HG03108 (cell line): Measurements from ENCODE around the gene STAMBPL1.
"Not testable (repeated sequence)": the region's sequence is repeated elsewhere in the genome, so short reads cannot be mapped to it uniquely, and the experiment has no call there.

Experiments used
- ATAC-seq: cut with Tn5 transposase; IDR thresholded peaks from one replicate; pipeline ENCODE4 v1.9.1; 2021; ENCODE audit warnings: moderate library complexity; ENCODE audit not compliant: unreplicated experiment

Gene STAMBPL1

GRCh38 chr10:88854684-88855083 is 25.4 kb upstream of the STAMBPL1 start:
- no peak for ATAC-seq

DNA sequence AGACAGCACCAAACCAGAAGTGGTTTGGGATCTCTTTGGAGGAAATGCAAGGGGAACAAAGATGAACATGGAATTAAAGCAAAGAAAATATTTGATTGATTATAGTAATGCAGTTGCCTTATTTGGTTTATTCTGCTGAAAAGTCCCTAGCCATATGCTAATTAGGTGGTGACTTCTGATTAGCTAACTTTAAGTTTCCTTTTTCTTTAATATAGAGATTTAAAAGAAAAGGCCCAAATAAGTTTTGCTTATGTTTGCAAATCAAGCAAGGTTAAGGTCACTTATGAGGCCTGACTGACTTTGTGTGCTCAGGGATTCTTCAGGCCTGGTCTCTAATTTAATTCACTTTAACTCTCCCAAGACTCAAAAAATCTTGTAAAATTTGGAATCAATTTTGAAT is 22.2 kb upstream of the STAMBPL1 start:
- ATAC-seq = no peak

DNA sequence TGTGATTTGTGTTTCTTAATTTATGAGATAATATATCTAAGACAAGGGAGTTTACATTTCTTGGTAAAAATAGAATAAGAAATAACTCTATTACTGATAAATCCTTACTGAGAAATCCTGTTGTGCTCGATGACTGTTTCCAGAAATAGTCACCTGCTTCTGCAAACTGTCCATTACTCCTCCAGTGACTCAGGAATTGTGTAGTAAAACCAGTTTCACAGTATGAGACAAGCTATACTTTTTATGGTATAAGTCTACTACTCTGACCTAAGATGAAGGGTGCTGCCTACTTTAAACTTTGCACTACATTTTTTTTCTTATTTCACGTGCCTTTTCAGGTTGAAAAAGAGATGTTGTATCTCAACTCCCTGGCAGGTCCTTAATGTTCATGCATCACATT is 21.6 kb upstream of the STAMBPL1 start:
- ATAC-seq = no peak

DNA sequence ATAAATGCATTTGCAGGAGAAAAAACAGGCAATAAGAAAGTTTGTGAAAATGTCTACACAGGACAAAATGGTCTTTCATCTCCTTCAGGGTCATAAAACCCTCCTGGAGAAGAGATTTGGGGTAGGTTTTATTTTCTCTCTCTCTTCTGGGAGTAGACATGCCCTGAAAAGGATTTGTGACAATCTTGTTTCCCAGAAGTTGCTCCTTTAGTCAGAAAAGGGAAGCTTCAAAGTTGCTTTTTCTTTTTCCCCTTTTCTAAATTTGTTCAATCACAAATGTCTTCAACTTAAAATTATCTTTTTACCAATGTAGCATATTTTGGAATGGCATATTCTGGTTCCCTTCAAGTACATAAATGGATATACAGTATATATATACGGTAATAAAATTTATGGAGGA is 19.0 kb upstream of the STAMBPL1 start:
- no peak for ATAC-seq

DNA sequence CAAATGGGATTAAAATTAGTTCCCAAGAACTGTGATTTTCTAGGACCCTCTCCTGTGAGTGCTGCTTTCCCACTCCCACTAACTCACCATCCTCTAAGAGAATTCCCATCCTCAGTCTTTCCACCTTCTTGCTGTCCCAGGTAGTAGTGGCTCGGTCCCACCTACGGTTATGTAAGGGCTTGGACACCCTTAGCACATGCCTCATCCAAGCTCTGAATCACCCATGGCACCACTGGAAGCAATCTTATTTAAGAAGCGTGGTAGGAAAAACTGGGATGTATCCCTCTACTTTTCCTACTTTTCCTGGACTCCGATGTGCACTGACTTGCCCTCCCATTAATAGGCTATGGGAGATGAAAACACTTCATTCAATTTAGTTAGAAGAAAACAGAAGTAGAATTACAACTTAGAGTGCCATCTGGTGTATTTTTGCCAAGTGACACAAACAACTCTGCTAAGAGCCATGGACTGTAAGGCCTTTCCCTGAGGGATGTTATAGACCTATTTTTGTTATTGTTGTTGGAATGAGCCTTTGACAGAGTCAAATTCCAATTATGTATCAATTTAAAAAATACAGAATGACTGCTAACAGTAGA is 14.7 kb upstream of the STAMBPL1 start:
- no peak for ATAC-seq

DNA sequence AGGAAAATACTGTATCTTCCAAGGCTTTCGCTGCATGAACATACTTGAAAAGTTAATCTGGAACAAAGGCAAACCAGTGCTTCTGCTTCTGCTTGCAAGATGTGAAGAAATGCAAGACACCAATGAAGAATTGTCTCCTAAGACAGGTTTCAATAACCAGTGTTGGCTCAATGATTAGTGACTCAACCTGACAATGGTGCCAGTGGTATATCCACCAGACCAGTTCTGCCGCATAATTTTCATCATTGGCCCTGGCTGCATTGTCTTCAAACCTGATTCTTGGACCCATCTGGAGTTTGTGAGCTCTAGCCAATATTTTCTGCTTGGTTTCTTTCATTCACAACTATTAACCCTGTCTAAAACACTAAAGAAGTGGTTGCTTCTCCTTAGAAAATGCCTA is 13.6 kb upstream of the STAMBPL1 start:
- ATAC-seq = no peak

- no peak for ATAC-seq
These were observed 10.0 kb upstream of the STAMBPL1 start for GRCh38 chr10:88870089-88870488.

DNA sequence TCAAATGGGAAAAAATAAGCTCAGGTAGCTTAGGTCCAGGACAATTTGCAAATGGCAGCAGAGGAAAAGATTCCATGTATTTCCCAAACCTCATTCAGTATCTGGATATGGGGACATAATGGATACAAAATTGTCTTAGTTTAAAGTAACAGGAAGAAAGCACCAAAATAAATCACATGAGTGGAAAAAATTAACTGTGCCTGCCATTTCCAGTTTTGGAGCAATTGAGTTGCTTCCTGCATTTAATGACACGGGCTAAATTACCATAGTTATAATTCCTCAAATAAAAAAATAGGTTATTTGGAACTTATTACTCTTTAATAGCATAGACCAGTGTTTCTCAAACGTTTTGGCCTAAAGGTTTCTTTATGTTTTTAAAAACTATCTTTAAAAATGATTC is 6.3 kb upstream of the STAMBPL1 start:
- ATAC-seq = no peak

- ATAC-seq = no peak
These were observed 5.8 kb upstream of the STAMBPL1 start for GRCh38 chr10:88874281-88874680.

DNA sequence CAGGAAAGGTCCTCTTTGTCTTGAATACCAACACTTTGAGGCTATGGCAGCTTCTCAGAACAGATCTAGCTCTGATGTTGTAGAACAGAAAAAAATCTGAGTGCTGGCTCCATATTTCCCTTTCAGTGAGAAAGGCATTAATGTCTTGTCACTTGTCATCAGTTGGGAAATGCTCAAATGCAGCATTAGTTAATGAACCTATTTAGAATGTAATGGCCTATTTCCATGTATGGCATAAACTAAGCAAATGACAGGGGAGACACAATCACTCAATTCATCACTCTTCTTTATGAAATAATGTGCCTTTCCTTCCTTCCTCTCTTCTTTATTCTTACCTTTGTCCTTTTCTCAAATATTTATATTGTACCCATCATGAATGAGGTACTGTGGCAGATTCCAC is 5.0 kb upstream of the STAMBPL1 start:
- ATAC-seq = no peak

DNA sequence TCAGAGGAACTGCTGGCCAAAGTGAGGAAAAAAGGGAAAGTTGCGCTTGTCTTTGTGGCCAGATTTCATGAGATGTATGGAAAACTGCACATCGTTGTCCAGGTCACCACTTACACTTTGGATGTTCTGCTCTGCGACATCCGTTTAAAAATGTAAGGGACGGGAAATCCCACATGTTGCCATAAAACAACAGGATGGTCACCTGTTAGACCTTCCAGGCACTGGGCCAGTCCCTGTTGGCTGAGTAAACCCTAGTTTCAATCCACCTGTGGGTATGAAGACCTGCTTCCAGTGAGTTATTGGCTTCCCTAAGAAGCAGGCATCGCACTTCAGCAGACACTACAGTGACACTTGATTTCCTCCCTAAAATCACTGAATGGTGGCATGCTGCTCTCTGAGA is 2.7 kb upstream of the STAMBPL1 start:
- no peak for ATAC-seq

DNA sequence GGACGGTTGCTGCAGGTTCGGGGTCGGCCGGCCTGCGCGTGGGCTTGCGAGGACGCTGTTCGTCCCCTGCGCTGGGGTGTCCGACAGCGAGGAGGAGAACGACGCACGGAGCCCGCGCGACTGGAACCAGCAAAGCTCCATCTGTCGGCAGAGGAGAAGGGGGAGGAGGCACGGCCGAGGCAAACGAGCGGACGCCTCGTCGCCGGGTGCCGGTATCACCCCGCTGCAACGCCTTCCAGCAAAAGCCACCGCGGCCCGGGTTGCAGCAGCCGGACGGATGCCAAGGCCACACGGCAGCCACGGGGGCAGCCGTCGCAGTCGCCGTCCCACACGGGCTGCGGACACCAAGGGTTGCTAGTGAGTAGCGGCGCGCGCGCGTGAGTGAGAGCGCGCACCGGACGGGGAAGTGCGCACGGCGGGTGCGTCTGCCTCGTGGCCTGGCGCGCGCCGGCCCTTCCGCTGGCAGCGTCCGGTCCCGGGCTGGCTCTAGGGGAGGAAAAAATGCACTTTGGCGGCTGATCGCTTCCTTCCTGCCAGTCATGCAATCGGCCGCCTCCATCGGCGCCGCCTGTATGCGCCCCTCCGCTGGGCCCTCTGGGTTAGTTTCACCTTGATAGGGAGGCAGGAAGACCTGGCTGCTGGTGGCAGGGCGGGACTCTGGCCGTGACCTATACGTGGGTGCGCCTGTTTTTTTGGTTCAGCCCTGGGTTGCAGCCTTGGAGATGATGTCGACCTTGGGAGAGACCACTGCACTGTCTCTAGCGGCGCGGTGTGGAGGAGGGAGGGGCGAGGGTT is 434 bp downstream of the STAMBPL1 start:
- ATAC-seq = peak; percentile 66

GRCh38 chr10:88881320-88881719 is 1.3 kb downstream of the STAMBPL1 start:
- no peak for ATAC-seq

- ATAC-seq = no peak
These were observed 2.0 kb downstream of the STAMBPL1 start for GRCh38 chr10:88881922-88882645.

DNA sequence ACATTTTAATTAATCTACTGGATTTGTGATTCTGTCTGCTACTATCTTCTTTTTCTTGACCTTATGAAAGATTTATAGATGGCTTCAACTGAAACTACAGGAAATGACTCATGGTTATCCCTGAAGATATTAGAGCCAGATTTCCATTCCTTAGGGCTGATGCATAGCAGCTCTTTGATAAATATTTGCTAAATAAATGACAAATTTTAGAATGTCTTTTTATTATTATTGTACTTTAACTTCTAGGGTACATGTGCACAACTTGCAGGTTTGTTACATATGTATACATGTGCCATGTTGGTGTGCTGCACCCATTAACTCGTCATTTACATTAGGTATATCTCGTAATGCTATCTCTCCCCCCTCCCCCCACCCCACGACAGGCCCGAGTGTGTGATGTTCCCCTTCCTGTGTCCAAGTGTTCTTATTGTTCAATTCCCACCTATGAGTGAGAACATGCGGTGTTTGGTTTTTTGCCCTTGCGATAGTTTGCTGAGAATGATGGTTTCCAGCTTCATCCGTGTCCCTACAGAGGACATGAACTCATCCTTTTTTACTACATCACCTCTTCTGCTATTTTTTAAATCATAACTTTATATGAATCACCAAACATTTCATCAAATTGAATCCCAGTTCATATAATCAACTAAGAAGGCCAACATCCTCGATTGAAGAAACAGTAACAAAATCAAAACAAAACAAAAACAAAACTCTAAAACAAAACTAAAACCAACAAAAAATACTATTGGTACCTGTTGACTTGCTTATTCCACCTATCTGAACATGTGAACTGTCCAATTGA is 2.8 kb downstream of the STAMBPL1 start:
- ATAC-seq = not testable (repeated sequence)

DNA sequence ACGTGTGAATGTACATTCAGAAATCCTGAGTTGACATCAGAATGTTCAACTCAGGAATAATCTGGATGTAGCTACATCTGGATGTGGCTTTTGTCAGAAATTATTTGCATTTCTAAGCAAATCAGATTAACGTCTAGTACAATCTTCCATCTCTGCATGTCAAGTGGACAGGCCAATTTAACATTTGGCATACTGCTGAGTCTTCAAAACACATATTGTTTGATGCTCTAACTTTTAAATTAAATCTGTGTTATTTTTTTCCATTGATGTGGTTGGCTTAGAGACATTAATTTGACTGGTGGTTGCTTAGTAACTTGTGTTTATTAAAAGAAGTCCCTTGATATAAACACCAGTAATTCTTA is 3.4 kb downstream of the STAMBPL1 start:
- ATAC-seq = no peak

DNA sequence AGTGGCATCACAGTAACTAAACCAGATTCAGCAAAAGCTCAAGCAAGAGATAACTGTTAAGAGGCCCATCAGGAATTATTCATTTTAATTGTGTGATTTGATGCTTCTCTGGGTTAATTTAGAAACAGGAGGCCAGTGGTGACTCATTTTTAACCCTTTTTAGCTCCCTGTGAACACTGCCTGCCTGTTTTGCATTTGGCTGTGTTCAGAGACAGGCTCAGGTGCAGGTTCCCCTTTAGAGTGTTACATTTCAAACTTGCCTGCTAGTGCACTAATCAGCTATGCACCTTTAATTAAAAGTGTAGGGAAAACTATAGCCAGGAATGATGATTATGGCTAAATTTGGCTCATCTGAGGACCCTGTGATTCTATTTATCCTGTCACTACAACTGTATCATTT is 6.5 kb downstream of the STAMBPL1 start:
- no peak for ATAC-seq

DNA sequence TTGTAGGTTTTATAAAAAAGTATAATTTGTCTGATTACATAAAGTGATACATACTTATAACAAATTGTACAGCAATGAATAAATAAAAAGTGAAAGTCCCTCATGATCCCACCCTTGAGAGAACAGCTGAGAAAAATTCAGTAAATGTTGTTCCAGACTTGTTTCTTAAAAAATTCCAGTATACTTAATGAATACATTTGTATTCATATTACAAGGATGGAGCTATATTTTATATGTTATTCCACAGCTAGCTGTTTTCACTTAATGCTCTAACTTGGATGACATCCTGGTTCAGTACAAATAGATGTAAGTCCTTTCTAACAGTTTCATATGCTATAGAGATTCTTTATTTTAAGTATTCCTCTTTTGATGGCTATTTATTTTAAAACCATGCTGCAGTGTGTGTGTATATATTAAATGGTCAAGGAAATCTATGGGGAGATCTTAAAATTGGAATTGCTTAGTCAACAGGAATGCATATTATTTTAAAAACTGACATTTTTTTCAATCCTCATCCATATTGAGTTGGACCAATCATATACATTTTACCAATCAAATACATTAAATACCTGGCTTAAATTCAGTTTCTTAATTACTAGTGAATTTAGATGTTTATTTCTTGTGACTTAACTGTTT is 8.9 kb downstream of the STAMBPL1 start:
- ATAC-seq = no peak

DNA sequence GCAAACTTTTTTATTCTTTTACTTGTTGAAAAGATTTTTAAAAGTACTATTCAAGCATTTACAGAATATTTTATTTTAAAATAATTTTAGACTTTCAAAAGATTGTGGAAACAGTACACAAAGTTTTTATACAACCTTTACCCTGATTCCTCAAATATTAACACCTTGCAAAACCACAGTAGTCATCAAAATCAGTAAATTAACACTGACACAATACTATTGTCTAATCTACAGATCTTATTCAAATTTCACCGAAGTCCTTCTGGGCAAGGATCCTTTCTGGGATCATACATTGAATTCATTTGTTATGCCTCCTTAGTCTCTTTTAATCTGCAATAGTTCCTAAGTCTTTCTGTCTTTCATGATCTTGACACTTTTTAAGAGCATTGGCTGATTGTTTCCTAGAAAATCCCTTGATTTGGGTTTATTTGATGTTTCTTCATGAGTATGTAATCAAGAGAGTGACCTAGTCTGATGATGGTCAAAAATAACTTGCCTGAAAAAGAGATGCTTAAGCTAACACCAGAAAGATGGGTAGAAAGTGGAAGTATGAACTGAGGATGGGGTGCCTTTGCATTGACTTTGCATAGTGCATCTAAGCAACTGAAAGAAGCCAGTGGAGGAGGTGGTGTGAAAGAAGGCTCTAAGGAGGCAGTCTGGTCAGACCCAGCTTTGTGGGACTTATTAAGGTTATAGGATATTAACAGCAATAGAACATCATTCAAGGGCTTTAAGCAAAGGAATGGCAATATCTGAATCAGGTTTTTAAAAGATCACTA is 9.7 kb downstream of the STAMBPL1 start:
- ATAC-seq = peak; percentile 52
